WTC11 (cell line): ENCODE data around the gene INTS6L. TPM values are rescaled to one million over a fixed set of nuclear protein-coding genes. Genes with fewer than 3 reads are reported as not detected.
A peak's percentile ranks its signal among the peaks of the same experiment; 100 is the strongest.

Experiments used
- ATAC-seq: fragments of 200-7000 bp; cut with Tn5 transposase; 2 replicates; pipeline ENCODE4 v1.10.0; 2021; ENCODE audit warnings: mild to moderate bottlenecking, moderate library complexity
- CTCF ChIA-PET: fragments of 300-600 bp; sonication (Branson Sonifier 250); formaldehyde crosslinking; loops from one replicate; lab custom pipeline; 2021; ENCODE audit warnings: antibody characterized with exemption; lab: Charles Lee
- POLR2A ChIA-PET: fragments of 350-600 bp; sonication (Branson Sonifier 250); formaldehyde crosslinking; loops from one replicate; lab custom pipeline; 2021; ENCODE audit warnings: antibody characterized with exemption; lab: Charles Lee
- DNase-seq: peaks from one replicate; pipeline ENCODE4 v3.0.0; 2021; ENCODE audit warnings: low spot score
- H3K27ac Mint-ChIP-seq: 2 replicates; pipeline ENCODE4 v1.8.0; 2021; ENCODE audit warnings: mixed read lengths
- H3K27me3 Mint-ChIP-seq: 2 replicates; pipeline ENCODE4 v1.8.0; 2021; ENCODE audit warnings: low read depth, mild to moderate bottlenecking, moderate library complexity, mixed read lengths
- H3K36me3 Mint-ChIP-seq: 2 replicates; pipeline ENCODE4 v1.8.0; 2021; ENCODE audit warnings: mixed read lengths
- H3K4me1 Mint-ChIP-seq: 2 replicates; pipeline ENCODE4 v1.8.0; 2022; ENCODE audit warnings: mixed read lengths
- H3K4me3 Mint-ChIP-seq: 2 replicates; pipeline ENCODE4 v1.8.0; 2021; ENCODE audit warnings: mild to moderate bottlenecking, moderate library complexity, mixed read lengths
- H3K9me3 Mint-ChIP-seq: 2 replicates; pipeline ENCODE4 v1.8.0; 2021; ENCODE audit warnings: mixed read lengths
- CREB1 ChIP-seq: sonication (generic); formaldehyde crosslinking; IDR thresholded peaks from 2 replicates; pipeline ENCODE4 v1.8.0; 2023; ENCODE audit warnings: mild to moderate bottlenecking, missing genetic modification reagents
- FOXK1 ChIP-seq: sonication (generic); formaldehyde crosslinking; IDR thresholded peaks from 2 replicates; pipeline ENCODE4 v1.8.0; 2022; ENCODE audit warnings: mild to moderate bottlenecking, moderate library complexity, missing genetic modification reagents
- FOXP1 ChIP-seq: sonication (generic); formaldehyde crosslinking; IDR thresholded peaks from 2 replicates; pipeline ENCODE4 v1.8.0; 2022; ENCODE audit warnings: missing genetic modification reagents, mild to moderate bottlenecking, moderate library complexity, borderline replicate concordance
- GABPB1 ChIP-seq: sonication (generic); formaldehyde crosslinking; IDR thresholded peaks from 2 replicates; pipeline ENCODE4 v1.8.1; 2023; ENCODE audit warnings: mild to moderate bottlenecking, missing genetic modification reagents
- GRHL2 ChIP-seq: fragments of 250-450 bp; sonication (Bioruptor Pico); IDR thresholded peaks from 2 replicates; pipeline ENCODE4 v1.8.0; 2022; ENCODE audit warnings: mild to moderate bottlenecking, moderate library complexity; ENCODE audit not compliant: insufficient replicate concordance, severe bottlenecking
- HMGA2 ChIP-seq: fragments of 250-450 bp; sonication (Bioruptor Pico); IDR thresholded peaks from 2 replicates; pipeline ENCODE4 v1.4.0; 2021; ENCODE audit warnings: mild to moderate bottlenecking, moderate library complexity
- KAT7 ChIP-seq: sonication (generic); formaldehyde crosslinking; IDR thresholded peaks from 2 replicates; pipeline ENCODE4 v1.8.1; 2023; ENCODE audit warnings: missing genetic modification reagents, mild to moderate bottlenecking, borderline replicate concordance
- PRRX2 ChIP-seq: fragments of 250-450 bp; sonication (Bioruptor Pico); IDR thresholded peaks from 2 replicates; pipeline ENCODE4 v1.8.0; 2021; ENCODE audit warnings: mild to moderate bottlenecking
- SMAD3 ChIP-seq: sonication (generic); formaldehyde crosslinking; IDR thresholded peaks from 2 replicates; pipeline ENCODE4 v1.8.0; 2022; ENCODE audit warnings: missing genetic modification reagents, mild to moderate bottlenecking, borderline replicate concordance
- SOX15 ChIP-seq: fragments of 250-450 bp; sonication (Bioruptor Pico); IDR thresholded peaks from 2 replicates; pipeline ENCODE4 v1.9.0; 2021; ENCODE audit warnings: mild to moderate bottlenecking
- TCF7 ChIP-seq: sonication (generic); formaldehyde crosslinking; IDR thresholded peaks from 2 replicates; pipeline ENCODE4 v1.8.0; 2022; ENCODE audit warnings: mild to moderate bottlenecking, low read depth, missing genetic modification reagents, moderate library complexity
- TEAD4 ChIP-seq: sonication (generic); formaldehyde crosslinking; IDR thresholded peaks from 2 replicates; pipeline ENCODE4 v1.8.0; 2022; ENCODE audit warnings: mild to moderate bottlenecking, missing genetic modification reagents
- ZNF138 ChIP-seq: sonication (generic); formaldehyde crosslinking; conservative IDR thresholded peaks from 2 replicates; pipeline ENCODE4 v1.8.1; 2022; ENCODE audit warnings: mild to moderate bottlenecking, moderate library complexity, missing genetic modification reagents
- ZNF232 ChIP-seq: sonication (generic); formaldehyde crosslinking; IDR thresholded peaks from 2 replicates; pipeline ENCODE4 v1.8.0; 2022; ENCODE audit warnings: mild to moderate bottlenecking, missing genetic modification reagents
- ZNF423 ChIP-seq: fragments of 250-450 bp; sonication (Bioruptor Pico); IDR thresholded peaks from 2 replicates; pipeline ENCODE4 v2.1.2; 2022; ENCODE audit warnings: mild to moderate bottlenecking, moderate library complexity
- total RNA-seq: library from RNA; stranded (reverse); gene quantifications from 3 replicates; pipeline ENCODE4 v1.2.3, GENCODE V29; 2021
- TF ChIP-seq, protein P1 (sequence below): fragments of 250-450 bp; sonication (Bioruptor Pico); IDR thresholded peaks from 2 replicates; pipeline ENCODE4 v1.8.0; 2021; ENCODE audit warnings: mild to moderate bottlenecking
- TF ChIP-seq, protein P2 (sequence below): fragments of 200-600 bp; IDR thresholded peaks from 2 replicates; pipeline ENCODE4 v1.8.0; 2022; ENCODE audit warnings: antibody characterized with exemption
- TF ChIP-seq, protein P3 (sequence below): fragments of 250-450 bp; sonication (Bioruptor Pico); IDR thresholded peaks from 2 replicates; pipeline ENCODE4 v1.9.0; 2021; ENCODE audit warnings: mild to moderate bottlenecking
- TF ChIP-seq, protein P4 (sequence below): fragments of 250-450 bp; sonication (Bioruptor Pico); IDR thresholded peaks from 2 replicates; pipeline ENCODE4 v2.1.2; 2022; ENCODE audit warnings: mild to moderate bottlenecking, moderate library complexity
- TF ChIP-seq, protein P5 (sequence below): sonication (generic); formaldehyde crosslinking; IDR thresholded peaks from 2 replicates; pipeline ENCODE4 v1.8.0; 2022; ENCODE audit warnings: mild to moderate bottlenecking, missing genetic modification reagents

INTS6L gene
- total RNA-seq, 1 experiment from 2014 or later: 5.4 TPM

DNA sequence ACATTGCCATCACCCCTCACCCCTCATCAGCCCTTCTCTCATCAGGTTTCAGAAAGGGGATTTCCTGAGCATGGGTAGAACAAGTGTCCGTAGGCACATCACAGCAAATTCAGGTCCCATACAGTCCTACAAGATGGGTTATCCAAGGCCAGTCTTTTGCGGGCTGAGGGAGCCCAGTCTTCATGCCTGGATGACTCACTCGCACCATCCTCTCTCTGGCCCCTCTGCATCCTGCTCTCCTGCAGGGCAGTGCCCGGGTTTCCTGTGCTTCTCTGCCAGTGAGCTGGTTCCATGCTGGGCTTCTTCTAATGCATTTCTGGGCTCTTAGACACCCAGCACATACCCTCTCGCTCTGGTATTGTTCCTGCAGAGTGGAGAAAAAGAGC, 7.3 kb upstream of the INTS6L start:
- Mint-ChIP-seq H3K27ac (no peak overlapping the region), H3K27me3 (no peaks in the 10 kb centered on the region), H3K9me3 (no peaks in the 10 kb centered on the region), H3K4me1 (no peaks in the 10 kb centered on the region), H3K4me3 (no peak overlapping the region), H3K36me3 (no peaks in the 10 kb centered on the region)
- DNase-seq (no peak), ATAC-seq (no peak)
- ChIA-PET CTCF (no interaction called here), POLR2A (no interaction called here)
- TF ChIP-seq, protein P1, sequence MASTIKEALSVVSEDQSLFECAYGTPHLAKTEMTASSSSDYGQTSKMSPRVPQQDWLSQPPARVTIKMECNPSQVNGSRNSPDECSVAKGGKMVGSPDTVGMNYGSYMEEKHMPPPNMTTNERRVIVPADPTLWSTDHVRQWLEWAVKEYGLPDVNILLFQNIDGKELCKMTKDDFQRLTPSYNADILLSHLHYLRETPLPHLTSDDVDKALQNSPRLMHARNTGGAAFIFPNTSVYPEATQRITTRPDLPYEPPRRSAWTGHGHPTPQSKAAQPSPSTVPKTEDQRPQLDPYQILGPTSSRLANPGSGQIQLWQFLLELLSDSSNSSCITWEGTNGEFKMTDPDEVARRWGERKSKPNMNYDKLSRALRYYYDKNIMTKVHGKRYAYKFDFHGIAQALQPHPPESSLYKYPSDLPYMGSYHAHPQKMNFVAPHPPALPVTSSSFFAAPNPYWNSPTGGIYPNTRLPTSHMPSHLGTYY: no peak
- TF ChIP-seq, all 79 proteins: peak for 0

DNA sequence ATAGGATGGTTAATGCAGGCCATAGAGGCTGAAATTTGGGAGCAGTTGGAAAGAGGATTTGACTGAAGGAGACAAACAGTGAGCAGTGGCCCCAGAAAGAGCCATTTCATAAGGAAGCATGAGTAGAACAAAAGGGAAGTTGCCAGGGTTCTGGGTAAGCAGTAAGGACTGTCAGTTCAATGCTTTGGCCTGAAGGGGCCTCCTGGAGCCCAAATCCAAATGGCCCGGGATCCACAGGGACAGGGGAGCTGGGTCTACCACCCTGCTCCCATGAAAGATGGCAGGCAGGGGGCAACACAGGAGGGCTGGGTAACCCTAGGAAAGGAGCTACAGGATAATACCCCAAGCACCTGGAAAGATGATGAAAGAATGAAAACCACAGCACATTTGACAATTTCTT, 4.1 kb upstream of the INTS6L start:
- no peaks in the 10 kb centered on the region for H3K27me3 Mint-ChIP-seq
- no peaks in the 10 kb centered on the region for H3K9me3 Mint-ChIP-seq
- H3K4me1 Mint-ChIP-seq: no peaks in the 10 kb centered on the region
- DNase-seq (peak; percentile 26), ATAC-seq (peak; percentile 49)
- H3K27ac Mint-ChIP-seq: no peak overlapping the region
- POLR2A ChIA-PET: interaction anchor here (0.6 kb wide), 1 partner anchor 857 kb away, joined by 3 read pairs; no protein-coding TSS in a partner anchor
- H3K36me3 Mint-ChIP-seq: no peaks in the 10 kb centered on the region
- TF ChIP-seq HMGA2 (CRISPR knock-in tag) (no peak), KAT7 (CRISPR knock-in tag) (no peak), GRHL2 (CRISPR knock-in tag) (no peak), ZNF138 (CRISPR knock-in tag) (no peak), CREB1 (CRISPR knock-in tag) (no peak), GABPB1 (CRISPR knock-in tag) (no peak), PRRX2 (CRISPR knock-in tag) (no peak), TEAD4 (CRISPR knock-in tag) (no peak), ZNF423 (CRISPR knock-in tag) (no peak), FOXK1 (no peak), TCF7 (CRISPR knock-in tag) (no peak), SOX15 (CRISPR knock-in tag) (no peak), FOXP1 (no peak), SMAD3 (CRISPR knock-in tag) (no peak), ZNF232 (CRISPR knock-in tag) (no peak)
- TF ChIP-seq, protein P2, sequence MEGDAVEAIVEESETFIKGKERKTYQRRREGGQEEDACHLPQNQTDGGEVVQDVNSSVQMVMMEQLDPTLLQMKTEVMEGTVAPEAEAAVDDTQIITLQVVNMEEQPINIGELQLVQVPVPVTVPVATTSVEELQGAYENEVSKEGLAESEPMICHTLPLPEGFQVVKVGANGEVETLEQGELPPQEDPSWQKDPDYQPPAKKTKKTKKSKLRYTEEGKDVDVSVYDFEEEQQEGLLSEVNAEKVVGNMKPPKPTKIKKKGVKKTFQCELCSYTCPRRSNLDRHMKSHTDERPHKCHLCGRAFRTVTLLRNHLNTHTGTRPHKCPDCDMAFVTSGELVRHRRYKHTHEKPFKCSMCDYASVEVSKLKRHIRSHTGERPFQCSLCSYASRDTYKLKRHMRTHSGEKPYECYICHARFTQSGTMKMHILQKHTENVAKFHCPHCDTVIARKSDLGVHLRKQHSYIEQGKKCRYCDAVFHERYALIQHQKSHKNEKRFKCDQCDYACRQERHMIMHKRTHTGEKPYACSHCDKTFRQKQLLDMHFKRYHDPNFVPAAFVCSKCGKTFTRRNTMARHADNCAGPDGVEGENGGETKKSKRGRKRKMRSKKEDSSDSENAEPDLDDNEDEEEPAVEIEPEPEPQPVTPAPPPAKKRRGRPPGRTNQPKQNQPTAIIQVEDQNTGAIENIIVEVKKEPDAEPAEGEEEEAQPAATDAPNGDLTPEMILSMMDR: no peak
- TF ChIP-seq, protein P3, sequence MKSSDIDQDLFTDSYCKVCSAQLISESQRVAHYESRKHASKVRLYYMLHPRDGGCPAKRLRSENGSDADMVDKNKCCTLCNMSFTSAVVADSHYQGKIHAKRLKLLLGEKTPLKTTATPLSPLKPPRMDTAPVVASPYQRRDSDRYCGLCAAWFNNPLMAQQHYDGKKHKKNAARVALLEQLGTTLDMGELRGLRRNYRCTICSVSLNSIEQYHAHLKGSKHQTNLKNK (CRISPR knock-in tag): no peak
- TF ChIP-seq, protein P4, sequence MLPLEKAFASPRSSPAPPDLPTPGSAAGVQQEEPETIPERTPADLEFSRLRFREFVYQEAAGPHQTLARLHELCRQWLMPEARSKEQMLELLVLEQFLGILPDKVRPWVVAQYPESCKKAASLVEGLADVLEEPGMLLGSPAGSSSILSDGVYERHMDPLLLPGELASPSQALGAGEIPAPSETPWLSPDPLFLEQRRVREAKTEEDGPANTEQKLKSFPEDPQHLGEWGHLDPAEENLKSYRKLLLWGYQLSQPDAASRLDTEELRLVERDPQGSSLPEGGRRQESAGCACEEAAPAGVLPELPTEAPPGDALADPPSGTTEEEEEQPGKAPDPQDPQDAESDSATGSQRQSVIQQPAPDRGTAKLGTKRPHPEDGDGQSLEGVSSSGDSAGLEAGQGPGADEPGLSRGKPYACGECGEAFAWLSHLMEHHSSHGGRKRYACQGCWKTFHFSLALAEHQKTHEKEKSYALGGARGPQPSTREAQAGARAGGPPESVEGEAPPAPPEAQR (CRISPR knock-in tag): no peak
- TF ChIP-seq, protein P5, sequence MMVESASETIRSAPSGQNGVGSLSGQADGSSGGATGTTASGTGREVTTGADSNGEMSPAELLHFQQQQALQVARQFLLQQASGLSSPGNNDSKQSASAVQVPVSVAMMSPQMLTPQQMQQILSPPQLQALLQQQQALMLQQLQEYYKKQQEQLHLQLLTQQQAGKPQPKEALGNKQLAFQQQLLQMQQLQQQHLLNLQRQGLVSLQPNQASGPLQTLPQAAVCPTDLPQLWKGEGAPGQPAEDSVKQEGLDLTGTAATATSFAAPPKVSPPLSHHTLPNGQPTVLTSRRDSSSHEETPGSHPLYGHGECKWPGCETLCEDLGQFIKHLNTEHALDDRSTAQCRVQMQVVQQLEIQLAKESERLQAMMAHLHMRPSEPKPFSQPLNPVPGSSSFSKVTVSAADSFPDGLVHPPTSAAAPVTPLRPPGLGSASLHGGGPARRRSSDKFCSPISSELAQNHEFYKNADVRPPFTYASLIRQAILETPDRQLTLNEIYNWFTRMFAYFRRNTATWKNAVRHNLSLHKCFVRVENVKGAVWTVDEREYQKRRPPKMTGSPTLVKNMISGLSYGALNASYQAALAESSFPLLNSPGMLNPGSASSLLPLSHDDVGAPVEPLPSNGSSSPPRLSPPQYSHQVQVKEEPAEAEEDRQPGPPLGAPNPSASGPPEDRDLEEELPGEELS (CRISPR knock-in tag): no peak
- no peak overlapping the region for H3K4me3 Mint-ChIP-seq
- CTCF ChIA-PET: interaction anchor here (0.9 to 1.2 kb wide), 4 partner anchors 27 to 221 kb away, joined by 3 to 4 read pairs (median 3); no protein-coding TSS in a partner anchor
